Kidney (tissue), 14 donors: ENCODE results near the gene LDLRAD3. TPM values are rescaled to one million over a fixed set of nuclear protein-coding genes. Genes with fewer than 3 reads are reported as not detected.

Experiments
- DNase-seq, 5 donors: peaks; one replicate each; pipeline ENCODE4 v3.0.0-alpha.2; 2013 to 2020
- FAIRE-seq: peaks from 2 replicates; lab custom pipeline; 2012; peaks lifted over from hg19 to GRCh38; lab: Jason Lieb, UNC
- H3K27ac ChIP-seq, 2 donors: one replicate each; pipeline ENCODE4 v1.7.0; 2013; ENCODE audit warnings: low read depth in 2 of 2, low read length in 2 of 2, inconsistent platforms in 1 of 2
- H3K27me3 ChIP-seq: one replicate; pipeline ENCODE4 v1.7.1; 2013; ENCODE audit warnings: low read length, inconsistent platforms; ENCODE audit not compliant: control insufficient read depth, insufficient read depth
- H3K36me3 ChIP-seq, 3 donors: one replicate each; pipeline versions ENCODE4 v1.7.0 to v1.7.1; 2013; ENCODE audit warnings: low read length in 3 of 3, control low read depth in 1 of 3, inconsistent platforms in 1 of 3; ENCODE audit not compliant: insufficient read depth in 3 of 3, control insufficient read depth in 2 of 3
- H3K4me1 ChIP-seq, 3 donors: one replicate each; pipeline versions ENCODE4 v1.7.0 to v1.7.1; 2013; ENCODE audit warnings: low read length in 3 of 3, inconsistent platforms in 1 of 3, low read depth in 1 of 3; ENCODE audit not compliant: control insufficient read depth in 2 of 3, insufficient read depth in 2 of 3
- H3K4me3 ChIP-seq, 3 donors: one replicate each; pipeline versions ENCODE4 v1.7.0 to v1.8.1; 2013; ENCODE audit warnings: low read length in 3 of 3, control low read depth in 1 of 3, inconsistent platforms in 1 of 3
- H3K9ac ChIP-seq, 3 donors: one replicate each; pipeline versions ENCODE4 v1.7.0 to v1.7.1; 2013; ENCODE audit warnings: low read length in 3 of 3, control low read depth in 1 of 3, inconsistent platforms in 1 of 3
- H3K9me3 ChIP-seq, 3 donors: one replicate each; pipeline versions ENCODE4 v1.7.0 to v1.7.1; 2013; ENCODE audit warnings: low read length in 3 of 3, control low read depth in 1 of 3, inconsistent platforms in 1 of 3; ENCODE audit not compliant: control insufficient read depth in 2 of 3, insufficient read depth in 1 of 3
- intact Hi-C: fragments of 100-400 bp; cut with DNase I; formaldehyde crosslinking; loops from one replicate; pipeline ENCODE4 v1.11.1; 2022
- polyA plus RNA-seq: library from polyadenylated mRNA; stranded (reverse); fragments of 350-450 nt; fragmentation: Illumina TruSeq; extraction: RNeasy Lipid Tissue Mini Kit (QIAGEN cat#74804); gene quantifications from one replicate; pipeline ENCODE4 v1.2.3, GENCODE V29; 2014; ENCODE audit warnings: low read depth, low replicate concordance; ENCODE audit not compliant: insufficient read depth
- total RNA-seq: library from RNA; stranded (reverse); fragmentation: NEBNext Ultra II Directional; extraction: Animal tissue kit (Norgen Biotek cat#: 25700); gene quantifications from one replicate; pipeline ENCODE4 v1.2.1, GENCODE V29; 2021
- TF ChIP-seq, protein P1 (sequence below): IDR thresholded peaks from 3 replicates; pipeline ENCODE4 v1.5.1; 2012; ENCODE audit warnings: mild to moderate bottlenecking, moderate library complexity, borderline replicate concordance; ENCODE audit not compliant: insufficient read depth; ENCODE audit errors: extremely low read depth
- donor health status: control.
- donor health status: control.
- donor health status: control.
- donor health status: control.
- donor health status: control.
- donor health status: DM: yes; HTN: yes; CAD: no.
- donor health status: Normal renal cell carcinoma (clear cell type).

LDLRAD3 gene
- total and polyA plus RNA-seq, 2 donors from 2014 or later: 1.2 to 14.2 TPM

DNA sequence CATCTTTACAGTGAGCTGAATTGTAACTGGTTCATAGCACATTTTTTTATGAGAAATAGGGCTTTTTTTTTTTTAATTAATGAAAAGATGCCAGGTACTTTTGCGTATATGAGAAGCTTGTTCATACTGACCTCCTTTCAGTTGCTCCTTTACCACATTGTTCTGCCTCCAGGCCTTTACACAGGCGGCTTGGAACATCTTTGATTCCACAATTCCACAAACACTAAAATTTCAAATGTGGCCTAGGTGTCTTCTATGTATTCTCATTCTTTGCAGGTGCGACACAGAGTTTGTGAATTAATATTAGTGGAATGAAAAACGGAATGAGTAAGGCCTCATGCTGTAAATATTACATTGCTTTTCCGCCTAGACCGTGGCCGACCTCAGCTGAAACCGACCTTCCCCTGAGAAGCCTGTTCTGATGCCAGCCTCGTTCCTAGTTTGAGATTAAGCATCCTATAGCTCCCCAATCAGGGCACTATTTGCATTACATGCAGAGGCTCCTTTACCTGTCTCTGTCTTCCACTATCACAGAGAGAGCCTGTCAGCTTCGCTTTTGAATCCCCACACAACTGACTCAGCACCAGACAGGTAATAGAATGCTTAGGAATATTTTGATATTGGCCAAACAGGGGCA lies 125.8 kb downstream of the LDLRAD3 start:
- DNase-seq (no peak), FAIRE-seq (no peak)
- TF ChIP-seq, protein P1, sequence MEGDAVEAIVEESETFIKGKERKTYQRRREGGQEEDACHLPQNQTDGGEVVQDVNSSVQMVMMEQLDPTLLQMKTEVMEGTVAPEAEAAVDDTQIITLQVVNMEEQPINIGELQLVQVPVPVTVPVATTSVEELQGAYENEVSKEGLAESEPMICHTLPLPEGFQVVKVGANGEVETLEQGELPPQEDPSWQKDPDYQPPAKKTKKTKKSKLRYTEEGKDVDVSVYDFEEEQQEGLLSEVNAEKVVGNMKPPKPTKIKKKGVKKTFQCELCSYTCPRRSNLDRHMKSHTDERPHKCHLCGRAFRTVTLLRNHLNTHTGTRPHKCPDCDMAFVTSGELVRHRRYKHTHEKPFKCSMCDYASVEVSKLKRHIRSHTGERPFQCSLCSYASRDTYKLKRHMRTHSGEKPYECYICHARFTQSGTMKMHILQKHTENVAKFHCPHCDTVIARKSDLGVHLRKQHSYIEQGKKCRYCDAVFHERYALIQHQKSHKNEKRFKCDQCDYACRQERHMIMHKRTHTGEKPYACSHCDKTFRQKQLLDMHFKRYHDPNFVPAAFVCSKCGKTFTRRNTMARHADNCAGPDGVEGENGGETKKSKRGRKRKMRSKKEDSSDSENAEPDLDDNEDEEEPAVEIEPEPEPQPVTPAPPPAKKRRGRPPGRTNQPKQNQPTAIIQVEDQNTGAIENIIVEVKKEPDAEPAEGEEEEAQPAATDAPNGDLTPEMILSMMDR: no peak
- no peaks in the 10 kb centered on the region for H3K9me3 ChIP-seq
- no peaks in the 10 kb centered on the region for H3K36me3 ChIP-seq
- no peaks in the 10 kb centered on the region for H3K27me3 ChIP-seq
- no peak overlapping the region for H3K4me3 ChIP-seq
- H3K9ac ChIP-seq: no peak overlapping the region
- H3K27ac ChIP-seq: no peak overlapping the region
- peaks cover 0 to 8% (median 3%) of the 10 kb centered on the region in 3 donors for H3K4me1 ChIP-seq
- intact Hi-C loops: no loop called here

DNA sequence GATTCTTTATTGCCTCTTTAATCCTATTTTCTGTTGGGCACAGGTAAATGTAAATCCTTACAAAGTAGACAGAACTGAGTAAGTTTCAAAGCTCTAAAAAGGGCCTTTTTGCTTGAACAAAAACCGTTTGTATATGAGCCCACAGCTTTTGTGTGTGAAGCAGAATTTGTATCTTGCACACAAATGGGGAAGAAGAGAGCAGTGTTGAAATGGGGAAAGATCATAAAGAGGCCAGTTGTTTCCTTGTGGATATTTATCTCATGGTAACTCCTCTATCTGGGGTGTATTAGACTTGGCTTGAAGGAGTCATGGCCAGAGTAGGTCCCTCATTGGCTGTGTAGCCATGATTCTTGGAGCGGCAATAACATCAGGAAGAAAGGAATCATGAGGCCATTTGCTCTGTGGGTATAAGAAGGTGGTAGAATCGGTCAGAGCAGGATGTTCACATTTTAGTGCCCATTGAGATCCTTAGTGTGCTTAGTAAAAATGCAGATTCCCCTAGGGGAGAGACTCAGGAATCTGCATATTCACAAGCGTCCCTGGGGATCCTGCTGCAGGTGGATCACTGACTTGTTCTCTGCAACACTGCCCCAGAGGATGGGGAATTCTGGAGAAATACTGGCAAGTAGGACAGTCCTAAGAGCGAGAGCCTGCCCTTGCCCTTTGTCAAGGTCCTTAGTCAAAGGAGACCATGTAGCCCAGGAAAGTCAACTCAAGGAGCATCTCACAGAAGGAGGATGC lies 126.5 kb downstream of the LDLRAD3 start:
- no peak overlapping the region for H3K9ac ChIP-seq
- TF ChIP-seq, protein P1: no peak

DNA sequence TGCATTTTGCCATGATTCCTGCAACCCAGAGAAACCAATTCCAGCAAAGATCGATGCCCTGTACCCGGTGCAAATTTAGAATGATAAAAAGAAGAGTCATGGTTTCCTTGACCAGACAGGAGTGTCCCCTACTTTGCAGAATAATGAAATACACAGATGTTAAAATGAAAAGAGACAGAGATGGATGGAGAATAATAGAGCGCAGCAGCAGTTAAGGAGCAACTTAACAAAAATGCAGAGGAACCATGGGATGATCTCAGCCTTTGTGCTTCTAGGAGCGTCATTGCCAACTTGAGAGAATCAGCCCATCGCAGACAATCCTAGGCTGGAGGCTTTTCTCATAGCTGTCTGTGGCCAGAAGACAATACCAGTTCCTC lies 127.1 kb downstream of the LDLRAD3 start:
- no peaks in the 10 kb centered on the region for H3K27me3 ChIP-seq
- no peak overlapping the region for H3K27ac ChIP-seq
- DNase-seq: no peak
- TF ChIP-seq, protein P1: no peak
- no peak for FAIRE-seq
- no peak overlapping the region for H3K9ac ChIP-seq
- H3K4me3 ChIP-seq: no peak overlapping the region
- H3K9me3 ChIP-seq: no peaks in the 10 kb centered on the region
- H3K36me3 ChIP-seq: no peaks in the 10 kb centered on the region
- peaks cover 2 to 8% (median 3%) of the 10 kb centered on the region in 3 donors for H3K4me1 ChIP-seq
- intact Hi-C loops: no loop called here

More for the DNA sequence above, 126.5 kb downstream of the LDLRAD3 start:
- Histone ChIP-seq H3K36me3 (no peaks in the 10 kb centered on the region), H3K4me3 (no peak overlapping the region), H3K4me1 (peaks cover 2 to 8% (median 3%) of the 10 kb centered on the region in 3 donors), H3K27ac (no peak overlapping the region), H3K9me3 (no peaks in the 10 kb centered on the region), H3K27me3 (no peaks in the 10 kb centered on the region)
- DNase-seq (no peak), FAIRE-seq (no peak)
- intact Hi-C loops: no loop called here
